NCI-H2081 (cell line): Measurements from ENCODE around the gene TAMM41.
"Not testable (repeated sequence)": the region's sequence is repeated elsewhere in the genome, so short reads cannot be mapped to it uniquely, and the experiment has no call there.

Experiments used
- DNase-seq, 2 experiments: peaks; one replicate each; lab custom pipeline; 2025; lab: John Stamatoyannopoulos, UW

The TAMM41 gene

GRCh38 chr3:11846281-11847266 lies at the start of gene TAMM41:
Gene TAMM41 (minus strand): TSS chr3:11846885. CDS start chr3:11846636, 249 bp downstream.
- DNase-seq = peak; percentile 81 to 89

DNA sequence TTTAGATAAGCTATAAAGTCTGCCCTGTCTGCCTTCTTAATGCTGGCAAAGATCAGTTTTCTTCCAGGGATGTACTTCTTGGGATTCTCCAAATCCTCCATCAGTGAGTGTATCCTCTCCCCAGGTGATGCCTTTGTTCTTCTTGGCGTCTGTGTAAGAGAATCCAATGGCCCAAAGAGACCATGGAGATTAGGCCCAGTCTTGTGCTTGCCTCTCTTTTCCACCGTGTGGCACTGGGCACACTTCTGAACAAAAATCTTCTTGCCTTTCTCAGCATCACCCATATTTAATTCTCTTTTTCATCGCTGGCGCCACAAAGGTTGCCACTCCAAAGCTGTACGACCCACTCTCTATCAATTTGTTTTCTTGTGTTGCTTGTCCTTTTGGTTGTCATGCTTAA lies 32.2 kb upstream of the TAMM41 start:
- DNase-seq = peak in 1 of 2 experiments; percentile 1

- not testable (repeated sequence) for DNase-seq
Measured at GRCh38 chr3:11874707-11875106, 28.0 kb upstream of the TAMM41 start.

GRCh38 chr3:11863739-11864138 lies 17.1 kb upstream of the TAMM41 start:
- not testable (repeated sequence) for DNase-seq

DNA sequence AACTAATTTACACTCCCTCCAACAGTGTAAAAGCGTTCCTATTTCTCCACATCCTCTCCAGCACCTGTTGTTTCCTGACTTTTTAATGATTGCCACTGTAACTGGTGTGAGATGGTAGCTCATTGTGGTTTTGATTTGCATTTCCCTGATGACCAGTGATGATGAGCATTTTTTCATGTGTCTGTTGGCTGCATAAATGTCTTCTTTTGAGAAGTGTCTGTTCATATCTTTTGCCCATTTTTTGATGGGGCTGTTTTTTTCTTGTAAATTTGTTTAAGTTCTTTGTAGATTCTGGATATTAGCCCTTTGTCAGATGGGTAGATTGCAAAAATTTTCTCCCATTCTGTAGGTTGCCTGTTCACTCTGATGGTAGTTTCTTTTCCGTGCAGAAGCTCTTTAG lies 15.9 kb upstream of the TAMM41 start:
- not testable (repeated sequence) for DNase-seq

DNA sequence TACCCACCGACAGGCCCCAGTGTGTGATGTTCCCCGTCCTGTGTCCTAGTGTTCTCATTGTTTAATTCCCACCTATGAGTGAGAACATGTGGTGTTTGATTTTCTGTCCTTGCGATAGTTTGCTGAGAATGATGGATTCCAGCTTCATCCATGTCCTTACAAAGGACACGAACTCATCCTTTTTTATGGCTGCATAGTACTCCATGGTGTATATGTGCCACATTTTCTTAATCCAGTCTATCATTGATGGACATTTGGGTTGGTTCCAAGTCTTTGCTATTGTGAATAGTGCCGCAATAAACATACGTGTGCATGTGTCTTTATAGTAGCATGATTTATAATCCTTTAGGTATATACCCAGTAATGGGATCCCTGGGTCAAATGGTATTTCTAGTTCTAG lies 15.5 kb upstream of the TAMM41 start:
- DNase-seq = not testable (repeated sequence)

GRCh38 chr3:11860213-11860612 lies 13.5 kb upstream of the TAMM41 start:
- not testable (repeated sequence) for DNase-seq

- no peak for DNase-seq
Measured at GRCh38 chr3:11853450-11853849, 6.8 kb upstream of the TAMM41 start.

- DNase-seq = no peak
Measured at GRCh38 chr3:11850003-11850402, 3.3 kb upstream of the TAMM41 start.

GRCh38 chr3:11847607-11848006 lies 922 bp upstream of the TAMM41 start:
- no peak for DNase-seq

DNA sequence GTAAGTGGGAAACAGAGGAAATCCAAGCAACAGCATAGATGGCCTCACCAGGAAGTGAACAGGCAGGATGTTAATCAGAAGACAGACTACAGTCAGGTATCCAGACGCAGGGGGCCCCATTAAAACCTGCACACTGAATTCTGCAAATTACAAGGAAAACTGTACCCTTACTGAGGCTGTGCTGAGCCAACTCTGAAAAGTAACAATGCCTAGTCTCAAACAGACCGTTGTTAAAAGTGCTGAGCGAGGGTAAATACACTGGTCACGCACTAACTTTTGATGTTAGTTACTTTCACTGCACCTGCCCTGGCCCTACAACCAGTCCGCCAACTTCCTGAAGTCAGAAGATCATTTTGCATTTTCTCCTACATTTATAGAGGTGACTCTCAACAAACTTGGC lies 1.0 kb downstream of the TAMM41 start:
- DNase-seq = no peak

DNA sequence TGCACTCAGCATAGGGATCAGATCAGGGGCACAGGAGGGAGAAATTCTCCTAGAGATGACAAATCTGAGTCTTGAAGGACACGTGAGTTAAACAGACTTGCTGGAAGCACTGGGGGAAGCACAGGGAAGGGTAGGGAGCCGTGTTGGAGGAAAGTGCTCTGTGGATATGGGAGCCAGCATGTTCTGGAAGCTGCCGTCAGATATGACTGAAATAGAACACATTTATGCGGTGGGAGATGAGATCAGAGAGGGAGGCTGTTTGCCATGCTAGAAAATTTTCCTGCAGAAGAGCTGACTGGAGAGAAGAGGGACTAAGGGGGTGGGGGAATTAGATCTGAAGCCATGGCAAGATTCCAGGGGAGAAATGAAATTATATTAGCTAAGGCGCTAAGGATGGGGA lies 1.8 kb downstream of the TAMM41 start:
- no peak for DNase-seq

DNA sequence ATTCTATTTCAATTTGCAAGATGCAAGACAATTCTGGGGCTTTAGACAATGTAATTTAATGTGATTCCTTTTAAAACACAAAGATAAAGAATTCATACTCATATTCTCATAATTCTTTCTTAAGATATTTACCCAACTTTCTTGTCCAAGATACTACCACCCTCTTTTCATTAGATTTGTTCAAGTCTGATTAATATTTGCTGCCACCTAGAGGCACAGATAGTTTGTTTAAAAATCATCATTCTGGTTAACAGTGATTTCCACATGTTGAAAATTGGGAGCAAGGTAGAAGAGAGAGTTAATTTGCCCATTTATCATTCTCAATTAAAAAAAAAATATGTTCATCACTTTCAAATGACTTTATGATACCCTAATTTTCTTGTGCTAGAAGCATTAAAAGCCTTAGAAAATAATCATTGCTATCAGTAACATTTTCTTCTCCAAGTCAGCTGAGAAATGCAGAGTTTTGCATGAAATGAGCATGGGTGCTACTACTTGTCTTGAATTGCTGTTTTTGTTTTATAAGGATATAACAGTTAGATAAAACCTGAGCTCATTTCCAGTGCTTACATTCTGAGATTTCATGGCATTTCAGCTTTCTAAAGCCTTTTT lies 11.6 kb downstream of the TAMM41 start:
- peak in 1 of 2 experiments; percentile 7 for DNase-seq

- no peak for DNase-seq
Measured at GRCh38 chr3:11832981-11833905, 13.4 kb downstream of the TAMM41 start.

GRCh38 chr3:11829416-11829815 lies 17.3 kb downstream of the TAMM41 start:
- no peak for DNase-seq

GRCh38 chr3:11826628-11827265 lies 19.9 kb downstream of the TAMM41 start:
- DNase-seq = no peak

- DNase-seq = no peak
Measured at GRCh38 chr3:11825301-11825700, 21.4 kb downstream of the TAMM41 start.

GRCh38 chr3:11820531-11821041 lies 26.1 kb downstream of the TAMM41 start:
- no peak for DNase-seq

GRCh38 chr3:11819146-11819689 lies 27.5 kb downstream of the TAMM41 start:
- DNase-seq = no peak

- DNase-seq = no peak
Measured at GRCh38 chr3:11818033-11818432, 28.7 kb downstream of the TAMM41 start.

DNA sequence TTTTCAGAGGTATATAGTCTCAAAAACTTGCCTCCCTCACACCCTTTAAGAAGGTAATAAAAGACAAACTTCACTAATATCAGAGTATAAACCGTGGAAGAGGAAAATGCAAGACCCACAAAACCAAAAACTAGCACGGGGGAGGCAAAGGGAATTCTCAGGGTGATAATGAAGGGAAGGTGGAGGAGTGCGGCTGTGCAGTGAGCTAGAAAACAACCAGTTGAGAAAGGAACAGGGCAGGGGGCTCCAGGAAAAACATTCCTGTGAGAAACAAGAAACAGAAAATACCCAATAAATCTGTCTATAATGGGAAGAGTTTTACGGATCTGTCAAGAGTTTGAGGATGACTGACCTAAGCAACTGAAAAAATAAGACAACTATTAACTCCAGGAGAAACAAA lies 31.6 kb downstream of the TAMM41 start:
- no peak for DNase-seq
